ENCODE data around the gene KIAA0040. TPM values are rescaled to one million over a fixed set of nuclear protein-coding genes. Genes with fewer than 3 reads are reported as not detected.

The KIAA0040 gene
- total and polyA plus RNA-seq, 4 donors = 4.6 to 12.0 (median 5.7) TPM

- H3K4me1 ChIP-seq (ENCODE audit: control insufficient read depth in 4 of 4, insufficient read depth in 4 of 4, low read length in 3 of 4) = peaks cover 5 to 32% (median 21%) of the 10 kb centered on the region in 4 donors
- H3K9ac ChIP-seq (ENCODE audit: low read depth in 1 of 2, low read length in 2 of 2) = no peak overlapping the region
- H3K27me3 ChIP-seq (ENCODE audit: control insufficient read depth in 4 of 4, insufficient read depth in 4 of 4, low read length in 3 of 4) = no peaks in the 10 kb centered on the region
- no peak for TF ChIP-seq CTCF (IDR thresholded peaks at IDR 0.05; ENCODE audit: low read depth, low read length, missing input control)
- TF ChIP-seq FOXA2 (IDR thresholded peaks at IDR 0.05) = no peak
- TF ChIP-seq REST (IDR thresholded peaks at IDR 0.05) = no peak
- TF ChIP-seq HNF4A (conservative IDR thresholded peaks at IDR 0.05) = no peak
- no peak for TF ChIP-seq YY1 (IDR thresholded peaks at IDR 0.05)
- no peak for TF ChIP-seq GABPA (IDR thresholded peaks at IDR 0.05 in 1 of 2, conservative IDR thresholded peaks at IDR 0.05 in 1 of 2)
- no peak for TF ChIP-seq EGR1 (IDR thresholded peaks at IDR 0.05; ENCODE audit: low read depth in 2 of 2)
- TF ChIP-seq HNF4G (IDR thresholded peaks at IDR 0.05) = no peak
- TF ChIP-seq RAD21 (IDR thresholded peaks at IDR 0.05) = no peak
- no peak for TF ChIP-seq RXRA (IDR thresholded peaks at IDR 0.05)
- no peak for TF ChIP-seq TAF1 (conservative IDR thresholded peaks at IDR 0.05)
- no peak for TF ChIP-seq NR2F2 (IDR thresholded peaks at IDR 0.05)
- no peak for TF ChIP-seq ZBTB33 (IDR thresholded peaks at IDR 0.05)
- 26% methylated on average over 1 of the region's 1 CpG for WGBS
- DNase-seq (ENCODE audit: low spot score) = no peak
- no peaks in the 10 kb centered on the region for H3K36me3 ChIP-seq (ENCODE audit: control insufficient read depth in 4 of 4, insufficient read depth in 3 of 4, low read depth in 1 of 4, low read length in 3 of 4)
- no peak overlapping the region for H3K27ac ChIP-seq (ENCODE audit: low read depth in 1 of 2, low read length in 2 of 2)
- no peak overlapping the region for H3K4me3 ChIP-seq (ENCODE audit: low read depth in 1 of 3, low read length in 3 of 3)
- no peaks in the 10 kb centered on the region for H3K9me3 ChIP-seq (ENCODE audit: control insufficient read depth in 4 of 4, low read length in 3 of 4)
Observed at GRCh38 chr1:175124861-175125260, 67.7 kb downstream of the KIAA0040 start.

- DNase-seq (ENCODE audit: low spot score) = no peak
- Histone ChIP-seq H3K9me3 (ENCODE audit: control insufficient read depth in 4 of 4, low read length in 3 of 4) (no peaks in the 10 kb centered on the region), H3K36me3 (ENCODE audit: control insufficient read depth in 4 of 4, insufficient read depth in 3 of 4, low read depth in 1 of 4, low read length in 3 of 4) (no peaks in the 10 kb centered on the region), H3K4me3 (ENCODE audit: low read depth in 1 of 3, low read length in 3 of 3) (no peak overlapping the region), H3K27ac (ENCODE audit: low read depth in 1 of 2, low read length in 2 of 2) (no peak overlapping the region), H3K27me3 (ENCODE audit: control insufficient read depth in 4 of 4, insufficient read depth in 4 of 4, low read length in 3 of 4) (no peaks in the 10 kb centered on the region), H3K4me1 (ENCODE audit: control insufficient read depth in 4 of 4, insufficient read depth in 4 of 4, low read length in 3 of 4) (peaks cover 0 to 6% (median 1%) of the 10 kb centered on the region in 4 donors), H3K9ac (ENCODE audit: low read depth in 1 of 2, low read length in 2 of 2) (no peak overlapping the region)
- WGBS = 92% methylated on average over 1 of the region's 1 CpG
- no peak for TF ChIP-seq ZBTB33 (IDR thresholded peaks at IDR 0.05)
- no peak for TF ChIP-seq REST (IDR thresholded peaks at IDR 0.05)
- TF ChIP-seq NR2F2 (IDR thresholded peaks at IDR 0.05) = no peak
- TF ChIP-seq EGR1 (IDR thresholded peaks at IDR 0.05; ENCODE audit: low read depth in 2 of 2) = no peak
- no peak for TF ChIP-seq ATF3 (IDR thresholded peaks at IDR 0.05)
- TF ChIP-seq HNF4A (conservative IDR thresholded peaks at IDR 0.05) = no peak
- TF ChIP-seq FOXA1 (IDR thresholded peaks at IDR 0.05) = no peak
- no peak for TF ChIP-seq YY1 (IDR thresholded peaks at IDR 0.05)
- no peak for TF ChIP-seq FOXA2 (IDR thresholded peaks at IDR 0.05)
- TF ChIP-seq GABPA (IDR thresholded peaks at IDR 0.05 in 1 of 2, conservative IDR thresholded peaks at IDR 0.05 in 1 of 2) = no peak
- no peak for TF ChIP-seq TAF1 (conservative IDR thresholded peaks at IDR 0.05)
Observed at GRCh38 chr1:175120511-175120910, 72.1 kb downstream of the KIAA0040 start.
